Fibroblast of lung (primary cell): ENCODE data around the gene MYCT1. TPM values are rescaled to one million over a fixed set of nuclear protein-coding genes. Genes with fewer than 3 reads are reported as not detected.

Source experiments
- DNase-seq, 2 donors: peaks; one replicate each; pipeline versions ENCODE4 v3.0.0 to v3.0.0-alpha.2; 2010; ENCODE audit warnings: low read depth in 2 of 2
- H2AFZ ChIP-seq: 2 replicates; pipeline ENCODE4 v1.5.1; 2012; ENCODE audit warnings: low read length, control low read depth, inconsistent platforms
- H3K27ac ChIP-seq: 2 replicates; pipeline ENCODE4 v1.5.1; 2011; ENCODE audit warnings: low read length, control low read depth; ENCODE audit not compliant: insufficient read depth
- H3K27me3 ChIP-seq: 2 replicates; pipeline ENCODE4 v1.5.1; 2011; ENCODE audit warnings: mild to moderate bottlenecking, low read length; ENCODE audit not compliant: control insufficient read depth, insufficient read depth
- H3K36me3 ChIP-seq: 2 replicates; pipeline ENCODE4 v1.5.1; 2011; ENCODE audit warnings: low read length; ENCODE audit not compliant: control insufficient read depth, insufficient read depth
- H3K4me1 ChIP-seq: 2 replicates; pipeline ENCODE4 v1.5.1; 2011; ENCODE audit warnings: low read length; ENCODE audit not compliant: control insufficient read depth, insufficient read depth; ENCODE audit errors: extremely low read depth
- H3K4me2 ChIP-seq: 2 replicates; pipeline ENCODE4 v1.5.1; 2011; ENCODE audit warnings: low read length, control low read depth; ENCODE audit not compliant: insufficient read depth; ENCODE audit errors: extremely low read depth
- H3K4me3 ChIP-seq, 4 experiments: fragments of 200-600 bp in 1 of 4; sonication (generic) in 1 of 4; replicated peaks in 1 of 4; 2 replicates each; pipeline ENCODE4 v1.5.1; 2011 to 2016; ENCODE audit warnings: low read length in 4 of 4, low read depth in 3 of 4, mild to moderate bottlenecking in 3 of 4, control low read depth in 2 of 4, inconsistent platforms in 1 of 4, mixed read lengths in 1 of 4; ENCODE audit not compliant: insufficient read depth in 1 of 4; ENCODE audit errors: control extremely low read depth in 1 of 4
- H3K79me2 ChIP-seq: 2 replicates; pipeline ENCODE4 v1.5.1; 2012; ENCODE audit warnings: mild to moderate bottlenecking, low read length, inconsistent platforms; ENCODE audit not compliant: control insufficient read depth, insufficient read depth
- H3K9ac ChIP-seq: 2 replicates; pipeline ENCODE4 v1.5.1; 2011; ENCODE audit warnings: mild to moderate bottlenecking, low read length, control low read depth; ENCODE audit not compliant: insufficient read depth
- H3K9me3 ChIP-seq: 2 replicates; pipeline ENCODE4 v1.5.1; 2012; ENCODE audit warnings: low read depth, low read length; ENCODE audit not compliant: control insufficient read depth, insufficient read depth
- H4K20me1 ChIP-seq: 2 replicates; pipeline ENCODE4 v1.5.1; 2011; ENCODE audit warnings: low read length; ENCODE audit not compliant: control insufficient read depth, insufficient read depth; ENCODE audit errors: extremely low read depth
- CTCF ChIP-seq, 2 donors: IDR thresholded peaks in 1 of 2; conservative IDR thresholded peaks in 1 of 2; 1 replicate in 1 of 2; 2 replicates in 1 of 2; pipeline ENCODE4 v1.5.1; 2011 to 2012; ENCODE audit warnings: low read length in 2 of 2, control low read depth in 1 of 2, inconsistent platforms in 1 of 2, low read depth in 1 of 2, mild to moderate bottlenecking in 1 of 2
- EZH2 ChIP-seq: IDR thresholded peaks from 2 replicates; pipeline ENCODE4 v1.5.1; 2012; ENCODE audit warnings: low read length, control low read depth, mild to moderate bottlenecking; ENCODE audit errors: missing control alignments
- polyA plus RNA-seq, 2 donors: library from polyadenylated mRNA; depleted of rRNA in 1 of 2; stranded (reverse) in 1 of 2; unstranded in 1 of 2; fragments of >200 nt; gene quantifications; 2 replicates each; pipeline ENCODE4 v1.2.1, GENCODE V29; 2011 to 2012; ENCODE audit warnings: missing spikeins in 1 of 2
- total RNA-seq: library from RNA; depleted of rRNA; stranded (reverse); fragments of >200 nt; gene quantifications from 2 replicates; pipeline ENCODE4 v1.2.1, GENCODE V29; 2014

Gene MYCT1
- total and polyA plus RNA-seq, 2 donors (not counting 1 experiment from before 2014, with no cell fraction given), result not detected

GRCh38 chr6:152749336-152749735 lies 51.6 kb downstream of the MYCT1 start:
- H3K9me3 ChIP-seq, result no peaks in the 10 kb centered on the region
- H3K27me3 ChIP-seq, result no peaks in the 10 kb centered on the region

GRCh38 chr6:152750694-152751093 lies 53.0 kb downstream of the MYCT1 start, which contains the start of gene VIP:
Gene VIP, plus strand, starts transcription at chr6:152750797. Its CDS starts 1,381 bp downstream, at chr6:152752178.
- Histone ChIP-seq H3K36me3 (no peaks in the 10 kb centered on the region), H2AFZ (no peak within 1 kb of the TSS), H3K4me2 (no peak within 1 kb of the TSS), H3K9ac (no peak within 1 kb of the TSS), H3K79me2 (no peaks in the 10 kb centered on the region), H3K4me1 (no peaks in the 10 kb centered on the region), H3K27ac (no peak within 1 kb of the TSS), H3K4me3 (no peak within 1 kb of the TSS), H3K27me3 (no peaks in the 10 kb centered on the region), H4K20me1 (no peaks in the 10 kb centered on the region), H3K9me3 (no peaks in the 10 kb centered on the region)
- TF ChIP-seq CTCF (conservative IDR thresholded peaks at IDR 0.05 in 1 of 2, IDR thresholded peaks at IDR 0.05 in 1 of 2; ENCODE audit: low read depth in 1 of 2, low read length in 2 of 2) (no peak), EZH2 (no peak)
- peak; percentile 6 to 24 for DNase-seq

More at GRCh38 chr6:152749336-152749735, 51.6 kb downstream of the MYCT1 start:
- Histone ChIP-seq H3K4me2 (no peak overlapping the region), H2AFZ (no peak overlapping the region), H3K9ac (no peak overlapping the region), H4K20me1 (no peaks in the 10 kb centered on the region), H3K79me2 (no peaks in the 10 kb centered on the region), H3K27ac (no peak overlapping the region), H3K4me3 (no peak overlapping the region), H3K4me1 (no peaks in the 10 kb centered on the region), H3K36me3 (no peaks in the 10 kb centered on the region)
- TF ChIP-seq EZH2, result no peak
- no peak for TF ChIP-seq CTCF (conservative IDR thresholded peaks at IDR 0.05 in 1 of 2, IDR thresholded peaks at IDR 0.05 in 1 of 2; ENCODE audit: low read depth in 1 of 2, low read length in 2 of 2)
- no peak for DNase-seq

GRCh38 chr6:152765331-152765730 lies 67.6 kb downstream of the MYCT1 start:
- Histone ChIP-seq H4K20me1 (no peaks in the 10 kb centered on the region), H3K4me3 (no peak overlapping the region), H3K27ac (no peak overlapping the region), H3K9me3 (no peaks in the 10 kb centered on the region), H3K79me2 (no peaks in the 10 kb centered on the region), H2AFZ (no peak overlapping the region), H3K4me1 (no peaks in the 10 kb centered on the region), H3K27me3 (no peaks in the 10 kb centered on the region), H3K36me3 (no peaks in the 10 kb centered on the region), H3K9ac (no peak overlapping the region), H3K4me2 (no peak overlapping the region)
- DNase-seq, result no peak
- no peak for TF ChIP-seq CTCF (conservative IDR thresholded peaks at IDR 0.05 in 1 of 2, IDR thresholded peaks at IDR 0.05 in 1 of 2; ENCODE audit: low read depth in 1 of 2, low read length in 2 of 2)
- TF ChIP-seq EZH2, result no peak
